MG63 (cell line): ENCODE results near the gene BRPF1. TPM values are rescaled to one million over a fixed set of nuclear protein-coding genes. Genes with fewer than 3 reads are reported as not detected.

ENCODE experiments used
- DNase-seq: peaks from one replicate; pipeline ENCODE4 v3.0.0-alpha.2; 2020
- H3K27me3 ChIP-seq: fragments of 250-450 bp; sonication (Bioruptor Pico); 2 replicates; pipeline ENCODE4 v1.5.1; 2020; ENCODE audit warnings: mild to moderate bottlenecking, moderate library complexity
- H3K36me3 ChIP-seq: fragments of 250-450 bp; sonication (Bioruptor Pico); 2 replicates; pipeline ENCODE4 v1.5.1; 2020; ENCODE audit warnings: mild to moderate bottlenecking, moderate library complexity
- H3K4me3 ChIP-seq: fragments of 250-450 bp; sonication (Bioruptor Pico); 2 replicates; pipeline ENCODE4 v1.5.1; 2020; ENCODE audit warnings: mild to moderate bottlenecking, moderate library complexity
- H3K9me3 ChIP-seq: fragments of 250-450 bp; sonication (Bioruptor Pico); 2 replicates; pipeline ENCODE4 v1.5.1; 2020; ENCODE audit warnings: mild to moderate bottlenecking, moderate library complexity
- total RNA-seq: library from RNA; depleted of rRNA; stranded (reverse); fragments of >200 nt; shearing (Covaris generic); gene quantifications from 2 replicates; pipeline ENCODE4 v1.2.3, GENCODE V29; 2014; ENCODE audit warnings: low replicate concordance; rRNA removed

BRPF1 gene
- total RNA-seq: 4.9 and 7.0 TPM in 2 replicates

GRCh38 chr3:9731206-9732079 lies at the start of gene BRPF1:
TSS of gene BRPF1 (plus strand) at chr3:9731735. CDS start at chr3:9734141, 2,406 bp downstream.
- peak; percentile 97 for DNase-seq

GRCh38 chr3:9682096-9682495 lies 49.4 kb upstream of the BRPF1 start:
- DNase-seq: no peak
- no peaks in the 10 kb centered on the region for H3K36me3 ChIP-seq
- no peaks in the 10 kb centered on the region for H3K27me3 ChIP-seq
- H3K4me3 ChIP-seq: no peak overlapping the region
- no peaks in the 10 kb centered on the region for H3K9me3 ChIP-seq

More at GRCh38 chr3:9731206-9732079, at the start of gene BRPF1:
- H3K36me3 ChIP-seq: peaks cover 8% of the 10 kb centered on the region
- peak within 1 kb of the TSS; percentile 85 for H3K4me3 ChIP-seq
- no peaks in the 10 kb centered on the region for H3K9me3 ChIP-seq
- H3K27me3 ChIP-seq: no peaks in the 10 kb centered on the region

- Histone ChIP-seq H3K9me3 (no peaks in the 10 kb centered on the region), H3K36me3 (no peaks in the 10 kb centered on the region), H3K27me3 (no peaks in the 10 kb centered on the region), H3K4me3 (no peak overlapping the region)
- DNase-seq: no peak
Observed at GRCh38 chr3:9683426-9683825, 48.1 kb upstream of the BRPF1 start.

DNA sequence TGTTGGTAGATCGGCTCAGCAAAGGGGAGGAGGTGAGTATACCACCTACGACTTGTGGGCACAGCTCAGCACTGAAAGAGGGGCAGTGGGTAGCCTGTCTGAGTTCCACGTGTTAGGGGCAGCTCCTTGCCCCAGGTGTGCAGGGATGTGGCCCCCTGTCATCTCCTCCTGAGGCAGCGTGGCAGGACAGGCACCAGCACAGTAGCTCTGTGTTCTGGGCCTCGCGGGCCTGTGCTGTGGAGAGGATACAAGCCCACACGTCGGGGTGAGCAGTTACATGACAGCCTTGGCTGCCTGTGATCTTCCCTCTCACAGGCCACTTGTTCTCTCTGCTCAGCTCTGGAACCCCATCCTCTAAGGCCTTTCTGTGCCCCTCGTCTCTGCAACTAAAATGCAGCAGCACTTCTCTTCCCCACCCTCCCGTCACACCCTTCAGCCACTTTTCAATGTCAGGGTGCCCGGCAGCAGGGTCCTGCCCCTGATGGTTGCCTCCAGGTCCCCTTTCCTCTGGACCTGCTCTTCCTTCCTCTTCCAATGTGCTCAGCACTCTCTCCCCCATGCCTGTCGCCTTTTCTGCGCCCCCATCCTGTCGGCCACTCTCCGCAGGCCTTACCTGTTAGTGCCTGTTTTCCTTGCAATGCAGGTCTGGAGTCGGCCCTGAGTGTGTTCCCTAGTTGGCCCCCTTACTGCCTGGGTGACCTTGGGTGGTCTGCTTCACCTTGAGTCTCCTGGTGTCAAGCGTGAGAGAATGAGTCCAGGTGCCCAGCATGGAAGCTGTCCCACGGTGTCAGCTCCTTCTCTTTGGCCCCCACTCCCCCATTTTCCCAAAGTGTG lies 46.1 kb upstream of the BRPF1 start:
- Histone ChIP-seq H3K36me3 (no peaks in the 10 kb centered on the region), H3K9me3 (no peaks in the 10 kb centered on the region), H3K27me3 (no peaks in the 10 kb centered on the region), H3K4me3 (no peak overlapping the region)
- DNase-seq: no peak

DNA sequence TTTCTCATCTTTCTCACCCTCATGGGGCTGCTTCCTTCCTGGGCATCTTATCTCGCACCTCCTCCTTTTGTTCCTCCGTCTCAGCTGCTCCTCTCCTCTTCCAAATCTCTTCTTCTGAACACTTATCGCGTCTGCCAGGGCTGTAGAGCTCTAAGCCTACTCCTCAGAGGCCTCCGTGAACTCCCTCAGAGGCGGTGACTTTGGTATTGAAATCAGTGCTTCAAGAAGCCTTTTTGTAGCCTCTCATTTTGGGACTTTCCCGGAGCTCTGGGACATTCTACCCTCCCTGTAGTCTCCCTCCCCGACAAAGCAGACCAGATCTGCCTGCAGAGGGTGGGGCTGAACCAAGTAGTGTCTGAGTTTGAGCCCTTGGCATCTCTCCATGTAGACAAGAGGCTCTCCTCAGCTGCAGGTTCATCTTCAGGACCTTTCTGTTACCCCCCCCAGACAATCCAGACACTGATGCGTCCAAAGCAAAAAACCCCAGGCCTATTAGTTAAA lies 45.4 kb upstream of the BRPF1 start:
- Histone ChIP-seq H3K4me3 (no peak overlapping the region), H3K36me3 (no peaks in the 10 kb centered on the region), H3K27me3 (no peaks in the 10 kb centered on the region), H3K9me3 (no peaks in the 10 kb centered on the region)
- DNase-seq: no peak

DNA sequence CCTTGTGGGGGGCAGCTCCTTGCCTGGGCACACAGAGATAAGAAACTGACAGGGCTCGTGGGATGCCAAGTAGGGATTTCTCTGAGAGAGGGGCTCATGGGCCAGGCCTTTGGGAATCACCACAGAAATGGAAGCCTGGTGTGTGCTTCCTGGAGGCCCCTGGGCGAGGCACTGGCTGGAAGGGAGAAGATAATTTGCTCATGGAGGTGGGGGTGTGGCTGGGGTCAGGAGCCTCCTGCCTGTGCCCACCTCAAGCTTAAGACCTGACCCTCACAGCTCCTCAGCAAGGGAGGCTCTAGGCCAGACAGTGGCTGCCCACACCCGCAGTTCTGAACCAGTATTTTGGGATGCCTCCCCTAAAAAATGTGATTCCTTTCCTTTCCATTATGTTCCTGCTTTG lies 44.8 kb upstream of the BRPF1 start:
- Histone ChIP-seq H3K27me3 (no peaks in the 10 kb centered on the region), H3K9me3 (no peaks in the 10 kb centered on the region), H3K4me3 (no peak overlapping the region), H3K36me3 (no peaks in the 10 kb centered on the region)
- DNase-seq: no peak

DNA sequence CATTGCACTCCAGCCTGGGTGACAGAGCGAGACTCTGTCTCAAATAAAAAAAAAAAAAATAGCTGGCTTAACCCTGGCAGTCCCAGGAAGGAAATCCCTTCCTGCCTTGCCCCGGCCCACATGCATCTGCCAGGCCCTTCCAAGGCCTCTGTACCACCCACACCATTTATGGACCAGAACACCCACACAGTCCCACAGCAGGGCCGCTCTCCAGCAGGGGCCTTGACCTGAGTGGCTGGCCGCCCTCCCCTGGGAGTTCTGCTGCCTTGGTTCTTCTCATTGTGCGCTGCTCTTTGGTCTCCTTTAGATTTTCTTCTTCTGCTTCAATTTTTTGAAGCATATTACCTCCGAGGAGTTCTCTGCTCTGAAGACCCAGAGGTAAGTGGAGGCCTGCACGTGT lies 44.0 kb upstream of the BRPF1 start:
- no peak for DNase-seq
- H3K4me3 ChIP-seq: no peak overlapping the region
- no peaks in the 10 kb centered on the region for H3K27me3 ChIP-seq
- no peaks in the 10 kb centered on the region for H3K9me3 ChIP-seq
- H3K36me3 ChIP-seq: no peaks in the 10 kb centered on the region

DNA sequence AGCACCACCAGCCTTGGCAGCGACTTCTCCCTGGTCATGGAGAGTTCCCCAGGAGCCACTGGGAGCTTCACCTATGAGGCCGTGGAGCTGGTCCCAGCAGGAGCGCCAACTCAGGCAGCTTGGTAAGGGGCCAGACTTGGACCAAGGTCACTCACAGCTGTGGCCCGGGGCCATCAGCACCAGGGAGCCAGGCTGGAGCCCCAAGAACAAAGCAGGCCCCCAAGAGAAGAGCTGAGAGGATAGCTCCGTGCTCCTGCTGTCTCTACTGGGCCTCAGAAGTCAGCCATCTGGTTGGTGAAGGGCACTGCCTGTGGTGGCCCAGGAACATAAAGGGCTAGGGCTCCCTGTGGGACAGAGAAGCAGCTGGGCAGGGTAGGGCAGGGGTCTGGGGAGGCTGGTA lies 42.6 kb upstream of the BRPF1 start:
- DNase-seq: no peak
- H3K4me3 ChIP-seq: no peak overlapping the region
- no peaks in the 10 kb centered on the region for H3K36me3 ChIP-seq
- no peaks in the 10 kb centered on the region for H3K27me3 ChIP-seq
- H3K9me3 ChIP-seq: no peaks in the 10 kb centered on the region

- no peak for DNase-seq
- H3K9me3 ChIP-seq: no peaks in the 10 kb centered on the region
- H3K27me3 ChIP-seq: no peaks in the 10 kb centered on the region
- H3K36me3 ChIP-seq: no peaks in the 10 kb centered on the region
- no peak overlapping the region for H3K4me3 ChIP-seq
Observed at GRCh38 chr3:9689757-9690156, 41.8 kb upstream of the BRPF1 start.

DNA sequence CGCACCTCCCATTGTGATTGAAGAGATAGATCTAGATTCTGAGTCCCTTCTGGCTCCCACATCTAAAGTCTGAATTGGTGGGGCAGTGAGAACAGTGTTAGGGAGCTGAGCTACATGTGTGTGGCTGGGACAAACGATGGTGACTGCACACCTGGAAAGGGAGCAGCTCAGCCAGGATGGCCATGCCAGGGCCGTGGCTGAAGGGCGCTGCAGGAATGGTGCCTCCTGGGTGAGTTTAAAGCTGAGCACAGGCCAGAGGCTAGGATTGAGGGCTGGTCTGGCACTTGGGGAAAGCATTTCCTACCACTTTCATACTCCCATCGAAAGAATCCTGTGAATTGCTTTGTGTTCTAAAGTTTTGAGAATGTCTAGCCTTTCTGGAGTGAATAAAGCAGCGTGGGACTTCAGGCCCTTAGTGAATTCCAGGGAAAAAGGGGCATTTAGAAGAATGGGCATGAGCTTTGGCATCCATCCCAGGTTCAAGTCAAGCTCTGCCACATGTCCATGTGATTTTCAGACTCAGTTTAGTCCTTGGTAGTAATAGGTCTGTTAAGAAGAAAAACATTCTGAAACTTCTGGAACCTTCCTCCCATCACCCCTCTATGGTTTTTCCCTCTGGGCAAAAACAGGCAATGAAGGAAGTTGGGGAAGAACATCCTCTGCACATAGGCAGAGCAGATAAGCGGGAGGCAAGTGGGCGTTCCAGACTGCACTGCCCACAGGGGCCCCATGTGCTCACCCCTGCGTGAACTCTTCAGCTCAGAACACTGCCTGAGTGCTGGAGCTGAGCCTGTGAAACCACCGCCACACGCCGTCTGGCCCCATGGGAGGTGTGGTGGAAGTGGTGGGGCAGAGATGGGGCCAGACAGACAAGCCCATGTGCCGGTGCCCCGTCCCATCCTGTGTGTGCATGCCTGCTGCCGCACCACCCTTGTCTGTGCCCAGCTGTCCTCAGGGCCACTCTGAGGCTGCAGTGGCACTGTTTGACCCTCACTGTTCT lies 40.8 kb upstream of the BRPF1 start:
- no peaks in the 10 kb centered on the region for H3K9me3 ChIP-seq
- H3K4me3 ChIP-seq: no peak overlapping the region
- DNase-seq: no peak
- no peaks in the 10 kb centered on the region for H3K27me3 ChIP-seq
- H3K36me3 ChIP-seq: no peaks in the 10 kb centered on the region

GRCh38 chr3:9691636-9692035 lies 39.9 kb upstream of the BRPF1 start:
- Histone ChIP-seq H3K27me3 (no peaks in the 10 kb centered on the region), H3K9me3 (no peaks in the 10 kb centered on the region), H3K4me3 (no peak overlapping the region), H3K36me3 (no peaks in the 10 kb centered on the region)
- DNase-seq: no peak

DNA sequence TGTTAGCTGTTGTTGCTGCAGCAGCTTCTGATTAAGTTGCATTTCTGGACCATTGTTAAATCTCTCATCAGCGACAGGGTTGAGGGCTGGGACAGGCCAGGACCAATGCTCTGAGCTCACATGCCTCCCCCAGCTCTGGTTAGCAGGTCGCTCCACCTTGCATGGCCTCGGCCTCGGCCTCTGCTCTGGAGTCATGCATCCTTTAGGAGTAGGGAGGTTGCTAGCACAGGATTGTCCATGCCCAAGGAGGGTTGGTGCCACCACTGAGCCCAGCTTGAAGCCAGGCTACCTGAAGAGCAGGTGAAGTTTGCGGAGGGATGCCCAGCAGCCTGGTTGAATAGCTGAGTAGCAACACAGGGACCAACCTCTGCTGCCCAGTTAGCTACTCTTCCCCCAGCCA lies 39.1 kb upstream of the BRPF1 start:
- Histone ChIP-seq H3K4me3 (no peak overlapping the region), H3K36me3 (no peaks in the 10 kb centered on the region), H3K27me3 (no peaks in the 10 kb centered on the region), H3K9me3 (no peaks in the 10 kb centered on the region)
- no peak for DNase-seq

DNA sequence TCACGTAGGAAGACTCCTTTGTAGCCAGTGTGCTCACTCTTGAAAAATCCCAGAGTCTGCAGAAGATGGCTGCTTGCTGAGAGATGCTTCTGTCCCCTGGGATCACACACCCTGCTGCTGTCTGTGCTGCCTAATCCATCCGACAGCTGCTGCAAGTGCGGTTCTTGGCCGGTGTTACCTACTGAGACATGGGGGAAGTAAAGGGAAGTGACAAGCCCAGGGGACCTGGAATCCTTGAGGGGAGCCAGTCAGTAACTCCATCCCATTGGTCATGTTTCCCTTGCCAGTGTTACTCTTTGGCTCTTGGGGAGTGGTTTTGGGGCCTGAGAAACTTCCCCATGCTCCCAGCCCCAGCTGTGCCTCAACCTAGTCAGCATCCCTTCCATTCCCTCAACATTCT lies 36.2 kb upstream of the BRPF1 start:
- no peaks in the 10 kb centered on the region for H3K36me3 ChIP-seq
- no peaks in the 10 kb centered on the region for H3K9me3 ChIP-seq
- no peaks in the 10 kb centered on the region for H3K27me3 ChIP-seq
- no peak overlapping the region for H3K4me3 ChIP-seq
- no peak for DNase-seq

- H3K27me3 ChIP-seq: no peaks in the 10 kb centered on the region
- no peak for DNase-seq
- H3K4me3 ChIP-seq: no peak overlapping the region
- H3K36me3 ChIP-seq: no peaks in the 10 kb centered on the region
- H3K9me3 ChIP-seq: no peaks in the 10 kb centered on the region
Observed at GRCh38 chr3:9695746-9696145, 35.8 kb upstream of the BRPF1 start.

DNA sequence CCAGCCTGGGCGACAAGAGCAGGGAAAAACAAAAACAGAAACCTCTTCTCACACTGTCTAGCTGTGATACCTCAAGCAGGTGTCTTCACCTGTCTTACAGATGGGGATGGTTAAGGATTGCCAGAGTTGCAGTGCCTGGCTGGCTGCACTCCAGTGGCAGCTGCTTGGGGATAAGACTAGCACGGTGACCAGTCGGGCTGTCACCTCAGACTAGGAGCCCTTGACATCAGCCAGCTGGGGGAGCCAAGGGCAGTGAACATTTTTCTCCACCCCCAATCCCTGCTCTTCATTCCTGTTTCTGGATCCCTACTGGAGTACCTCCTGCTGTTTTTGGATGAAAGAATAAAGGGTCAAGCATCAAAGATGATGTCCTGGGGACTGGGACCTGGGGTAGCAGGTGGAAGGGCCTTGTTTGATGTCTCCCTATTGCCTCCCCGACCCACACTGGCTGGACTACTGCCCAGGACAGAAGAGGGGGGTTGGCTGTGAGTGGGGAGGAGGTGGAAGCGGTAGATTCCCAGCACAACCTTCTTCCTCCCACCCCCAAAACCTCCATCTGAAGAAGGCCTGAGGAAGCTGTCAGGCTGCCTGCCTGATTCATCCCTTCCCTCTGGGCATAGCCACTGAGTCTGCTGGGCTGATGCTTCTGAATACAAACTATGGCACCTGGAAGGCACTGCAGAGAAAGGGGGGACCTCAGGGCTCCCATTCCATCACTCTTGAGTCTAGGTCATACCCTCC lies 34.9 kb upstream of the BRPF1 start:
- Histone ChIP-seq H3K4me3 (no peak overlapping the region), H3K9me3 (no peaks in the 10 kb centered on the region), H3K27me3 (no peaks in the 10 kb centered on the region), H3K36me3 (no peaks in the 10 kb centered on the region)
- no peak for DNase-seq

DNA sequence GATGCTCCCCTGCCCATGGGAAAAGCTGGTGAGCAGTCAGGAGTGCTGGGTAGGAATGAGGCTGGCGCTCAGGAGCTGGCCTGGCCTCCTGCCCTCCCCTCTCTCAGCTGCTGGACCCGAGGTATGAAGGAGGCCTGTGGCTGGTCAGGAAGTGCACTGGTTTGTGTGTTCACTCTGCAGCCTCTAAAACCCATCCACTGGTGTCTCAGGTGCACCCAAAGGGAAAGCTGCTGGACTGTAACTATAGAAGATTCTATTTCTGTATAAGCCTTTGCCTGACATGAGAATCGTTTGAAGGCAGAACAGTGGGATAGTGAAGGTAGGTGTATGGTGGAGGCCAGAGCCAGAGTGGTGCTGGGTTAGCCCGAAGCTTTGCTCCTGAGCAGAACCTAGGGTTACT lies 33.6 kb upstream of the BRPF1 start:
- Histone ChIP-seq H3K9me3 (no peaks in the 10 kb centered on the region), H3K4me3 (no peak overlapping the region), H3K27me3 (no peaks in the 10 kb centered on the region), H3K36me3 (no peaks in the 10 kb centered on the region)
- no peak for DNase-seq
